NOMO-1 treated with dmso at 0.1 percent for 144 hours (cell line): ENCODE results near the gene ACCSL.

Source experiments
- DNase-seq: peaks from one replicate; lab custom pipeline; 2025; ENCODE audit not compliant: unreplicated experiment; lab: John Stamatoyannopoulos, UW

Gene ACCSL

GRCh38 chr11:44017443-44018126 is 30.2 kb upstream of the ACCSL start:
- no peak for DNase-seq

DNA sequence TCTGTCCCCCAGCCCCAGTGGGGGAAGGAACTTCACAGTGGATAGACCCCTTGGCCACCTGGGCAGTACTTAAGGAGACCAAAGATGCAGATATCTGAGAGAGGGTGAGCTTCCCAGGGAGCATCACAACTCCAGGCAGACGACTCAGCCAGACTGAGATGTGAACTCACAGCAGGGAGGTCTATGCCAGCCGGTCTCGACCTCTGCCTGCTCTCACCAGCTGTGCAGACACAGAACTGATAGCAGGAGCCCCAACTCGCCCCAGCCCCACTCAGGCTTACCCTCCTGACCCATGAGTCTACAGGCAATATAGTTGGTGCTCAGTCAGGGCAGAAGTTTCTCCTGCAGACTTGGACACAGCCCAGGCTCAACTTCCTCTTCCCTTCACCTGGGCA is 29.7 kb upstream of the ACCSL start:
- DNase-seq = no peak

GRCh38 chr11:44018829-44019228 is 29.0 kb upstream of the ACCSL start:
- no peak for DNase-seq

GRCh38 chr11:44024977-44025376 is 22.8 kb upstream of the ACCSL start:
- no peak for DNase-seq

DNA sequence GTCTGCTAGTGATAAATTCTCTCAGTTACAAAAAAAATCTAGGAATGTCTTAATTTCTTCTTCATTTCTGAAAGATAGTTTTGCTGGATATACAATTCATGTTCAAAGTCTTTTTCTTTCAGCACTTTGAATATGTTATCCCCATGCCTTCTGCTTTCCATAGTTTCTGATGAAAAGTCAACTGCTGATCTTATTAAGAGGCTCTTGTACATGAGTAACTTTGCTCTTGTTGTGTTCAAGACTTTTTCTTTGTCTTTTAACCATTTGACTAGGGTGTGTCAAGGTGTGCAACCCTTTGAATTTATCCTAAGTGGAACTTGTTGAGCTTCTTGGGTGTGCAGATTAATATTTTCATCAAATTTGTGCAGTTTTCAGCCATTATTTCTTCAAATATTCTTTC is 22.1 kb upstream of the ACCSL start:
- no peak for DNase-seq

DNA sequence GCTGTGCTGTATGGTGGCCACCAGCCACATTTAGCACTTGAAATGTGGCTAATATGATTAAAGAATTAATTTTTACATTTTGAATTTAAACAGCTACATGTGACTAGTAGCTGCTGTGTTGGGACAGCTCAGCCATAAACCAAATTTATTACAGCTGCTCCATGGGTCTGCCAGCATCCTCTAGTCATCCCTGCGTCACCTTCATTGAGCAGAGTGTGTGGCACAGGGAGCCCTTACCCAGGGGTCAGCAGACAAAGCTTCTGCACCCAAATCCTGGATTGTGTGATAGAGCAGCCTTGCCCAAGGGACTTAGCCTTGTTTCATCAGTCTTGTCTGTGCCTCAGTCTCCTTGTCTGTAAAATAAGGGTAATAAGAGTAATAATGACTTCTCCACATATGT is 19.4 kb upstream of the ACCSL start:
- DNase-seq = no peak

- DNase-seq = no peak
Measured at GRCh38 chr11:44028816-44029506, 18.8 kb upstream of the ACCSL start.

DNA sequence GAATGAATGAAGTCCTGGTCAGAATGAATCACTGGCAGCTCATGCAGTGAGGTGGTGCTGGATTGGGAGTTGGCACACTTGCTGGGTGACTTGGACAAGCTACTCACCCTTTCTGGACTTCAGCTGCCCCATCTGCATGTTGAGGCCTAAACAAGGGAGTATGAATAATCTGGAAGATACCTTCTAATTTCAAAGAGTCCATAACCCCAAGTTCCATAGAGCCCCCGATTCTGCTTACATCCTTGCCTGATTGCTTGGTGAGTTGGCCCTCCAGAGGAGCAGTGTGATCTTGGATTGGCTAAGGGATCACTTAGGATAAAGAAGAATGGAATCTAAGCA is 18.3 kb upstream of the ACCSL start:
- no peak for DNase-seq

GRCh38 chr11:44029977-44030911 is 17.5 kb upstream of the ACCSL start:
- no peak for DNase-seq

- no peak for DNase-seq
Measured at GRCh38 chr11:44030996-44031395, 16.8 kb upstream of the ACCSL start.

DNA sequence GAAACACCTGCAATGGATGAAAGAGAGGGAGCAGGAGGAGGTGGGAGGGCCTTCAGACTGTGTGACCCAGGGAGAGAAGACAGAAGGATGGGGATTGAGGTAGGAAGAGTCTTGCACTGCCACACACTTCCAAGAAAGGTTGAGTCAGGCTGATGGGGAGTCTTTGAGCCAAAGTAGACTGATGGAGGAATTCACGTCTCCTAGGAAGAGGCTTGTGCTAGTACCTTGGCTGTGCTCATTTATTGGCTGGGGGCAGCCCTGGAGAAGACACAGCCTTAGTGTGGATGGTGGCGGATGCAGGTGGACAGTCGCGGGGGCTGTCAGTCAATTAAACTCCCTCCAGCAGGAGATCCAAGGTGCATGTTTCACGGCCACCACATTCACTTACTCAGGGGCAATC is 16.2 kb upstream of the ACCSL start:
- no peak for DNase-seq

GRCh38 chr11:44032299-44033085 is 15.3 kb upstream of the ACCSL start:
- no peak for DNase-seq

GRCh38 chr11:44033411-44033850 is 14.3 kb upstream of the ACCSL start:
- DNase-seq = no peak

DNA sequence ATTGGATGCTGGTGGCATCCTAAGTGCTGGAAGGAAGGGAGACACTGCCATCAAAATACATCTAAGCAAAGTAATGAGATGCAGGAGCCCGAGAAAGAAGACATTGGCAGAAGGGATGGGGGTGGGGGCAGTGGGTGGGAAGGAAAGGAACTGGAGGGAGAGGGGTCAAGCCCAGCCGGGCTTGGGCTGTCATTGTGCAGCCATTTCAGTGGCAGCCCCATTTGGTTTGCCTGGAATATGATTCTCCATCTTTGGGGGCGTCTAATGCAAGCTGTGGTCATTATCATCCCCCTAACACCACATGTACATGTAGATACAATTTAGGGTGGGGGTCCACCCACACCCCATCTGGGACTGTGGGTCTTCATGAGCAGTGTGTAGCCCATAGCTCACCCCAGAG is 13.9 kb upstream of the ACCSL start:
- DNase-seq = no peak

DNA sequence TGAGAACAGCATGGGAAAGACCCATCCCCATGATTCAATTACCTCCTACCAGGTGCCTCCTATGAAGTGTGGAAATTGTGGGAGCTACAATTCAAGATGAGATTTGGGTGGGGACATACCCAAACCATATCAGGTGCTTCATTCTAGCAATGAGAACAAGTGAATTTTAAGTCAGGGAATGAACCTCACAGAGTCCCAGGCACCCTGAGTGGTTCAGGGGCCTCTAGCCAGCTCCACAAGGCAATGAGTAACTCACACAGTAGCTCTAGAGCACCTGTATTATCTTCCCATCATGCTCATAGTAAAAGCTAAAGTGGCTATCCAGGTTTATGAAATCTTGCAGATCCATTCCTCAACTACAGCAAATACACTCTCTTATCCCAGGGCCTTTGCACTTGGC is 13.1 kb upstream of the ACCSL start:
- DNase-seq = no peak

- DNase-seq = peak; percentile 27
Measured at GRCh38 chr11:44036811-44037657, 10.7 kb upstream of the ACCSL start.

- DNase-seq = no peak
Measured at GRCh38 chr11:44037658-44037998, 10.2 kb upstream of the ACCSL start.

DNA sequence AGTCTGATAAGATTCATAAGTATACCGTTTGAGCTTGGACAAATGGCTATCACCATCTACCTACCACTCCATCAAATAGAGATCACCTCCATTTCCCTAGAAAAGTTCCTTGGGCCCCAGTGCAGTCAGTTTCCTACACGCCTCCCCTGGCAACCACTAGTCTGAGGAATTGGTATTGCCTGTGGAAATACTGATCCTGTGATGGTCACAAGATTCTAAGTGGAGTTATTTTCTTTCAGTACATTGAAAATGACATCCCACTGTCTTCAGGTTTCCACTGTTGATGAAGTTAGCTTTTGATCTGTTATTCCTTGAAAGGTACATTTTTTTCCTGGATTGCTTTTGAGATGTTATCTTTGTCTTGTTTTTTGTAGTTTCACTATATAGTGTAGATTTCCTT is 4.6 kb upstream of the ACCSL start:
- no peak for DNase-seq

GRCh38 chr11:44046182-44046581 is 1.6 kb upstream of the ACCSL start:
- DNase-seq = no peak

DNA sequence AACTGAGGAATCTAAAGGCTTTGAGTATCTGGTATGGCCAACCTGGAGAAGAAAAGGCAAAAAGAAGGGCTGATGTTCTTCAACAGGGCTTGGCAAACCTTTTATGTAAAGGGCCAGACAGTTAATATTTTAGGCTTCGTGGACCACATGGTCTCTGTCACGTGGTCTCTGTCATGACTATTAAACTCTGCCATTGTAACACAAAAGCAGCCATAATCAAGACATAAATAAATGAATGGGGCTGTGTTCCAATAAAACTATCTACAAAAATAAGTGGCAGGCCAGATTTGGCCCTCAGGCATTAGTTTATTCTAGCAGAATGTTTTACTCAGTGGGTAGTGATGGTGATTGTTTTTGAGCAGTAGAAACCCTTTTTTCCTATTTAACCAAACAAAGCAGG is 483 bp upstream of the ACCSL start:
- no peak for DNase-seq
